Measurements from ENCODE around the gene GLRX.

GRCh38 chr5:95836544-95836943, 14.0 kb upstream of the GLRX start:
- TF ChIP-seq POLR2A (IDR thresholded peaks at IDR 0.05) (no peak), CTCF (IDR thresholded peaks at IDR 0.05) (no peak)

Data from Peyer's patch (tissue), 4 donors.